Nephron (organoid): ENCODE results near the gene POR.

Experiments
- H3K27ac Mint-ChIP-seq, 3 experiments: 2 replicates each; pipeline ENCODE4 v1.8.0; 2020; ENCODE audit warnings: mixed read lengths in 3 of 3, mild to moderate bottlenecking in 2 of 3, moderate library complexity in 1 of 3
- H3K27me3 Mint-ChIP-seq: 2 replicates; pipeline ENCODE4 v1.8.0; 2021; ENCODE audit warnings: low read depth, mild to moderate bottlenecking, moderate library complexity, mixed read lengths
- H3K36me3 Mint-ChIP-seq: 2 replicates; pipeline ENCODE4 v1.8.0; 2020; ENCODE audit warnings: low read depth, mixed read lengths
- H3K4me1 Mint-ChIP-seq: 2 replicates; pipeline ENCODE4 v1.8.0; 2020; ENCODE audit warnings: mixed read lengths
- H3K4me3 Mint-ChIP-seq, 3 experiments: 2 replicates each; pipeline ENCODE4 v1.8.0; 2020; ENCODE audit warnings: mild to moderate bottlenecking in 3 of 3, mixed read lengths in 3 of 3, moderate library complexity in 2 of 3
- H3K9me3 Mint-ChIP-seq: 2 replicates; pipeline ENCODE4 v1.8.0; 2020; ENCODE audit warnings: mixed read lengths
- TF ChIP-seq, protein P1 (sequence below), 3 experiments: fragments of 200-600 bp; sonication (generic); IDR thresholded peaks; one replicate each; pipeline ENCODE4 v1.5.0; 2021; ENCODE audit warnings: antibody characterized with exemption in 3 of 3; ENCODE audit not compliant: unreplicated experiment in 3 of 3

Gene POR

DNA sequence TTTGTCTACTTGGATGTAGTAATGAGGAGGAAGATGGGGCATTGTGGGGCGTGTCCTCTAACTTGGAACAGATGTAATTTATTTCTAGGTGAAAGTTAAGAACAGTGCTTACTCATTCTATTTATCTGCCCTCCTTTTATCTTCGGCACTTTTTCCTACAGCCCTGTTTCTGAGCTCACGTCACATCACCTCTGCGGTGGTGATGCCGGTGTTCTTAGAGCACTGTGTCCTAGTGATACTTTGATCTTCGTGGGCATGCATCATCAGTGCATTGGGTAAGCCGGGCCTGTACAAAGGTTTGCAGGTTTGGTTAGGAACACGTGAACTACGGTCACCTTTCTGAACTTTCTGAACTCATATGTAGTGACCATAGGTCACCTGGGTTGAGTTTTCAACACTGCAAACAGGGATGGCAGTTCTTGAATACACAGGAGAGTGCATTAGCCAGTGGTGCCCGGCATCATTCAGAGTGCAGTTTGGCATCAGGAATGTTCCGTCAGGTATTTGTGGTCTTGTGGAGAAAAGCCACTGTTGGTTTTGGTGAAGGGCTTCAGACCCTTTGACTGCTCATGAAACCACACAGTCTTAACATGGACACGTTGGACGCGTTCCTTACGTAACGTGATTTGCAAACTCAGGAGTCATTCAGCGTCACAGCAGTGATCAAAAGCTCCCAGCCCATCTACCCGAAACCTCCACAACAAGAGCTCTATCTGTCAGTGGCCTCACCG, 5.6 kb downstream of the POR start:
- H3K9me3 Mint-ChIP-seq, result no peaks in the 10 kb centered on the region

DNA sequence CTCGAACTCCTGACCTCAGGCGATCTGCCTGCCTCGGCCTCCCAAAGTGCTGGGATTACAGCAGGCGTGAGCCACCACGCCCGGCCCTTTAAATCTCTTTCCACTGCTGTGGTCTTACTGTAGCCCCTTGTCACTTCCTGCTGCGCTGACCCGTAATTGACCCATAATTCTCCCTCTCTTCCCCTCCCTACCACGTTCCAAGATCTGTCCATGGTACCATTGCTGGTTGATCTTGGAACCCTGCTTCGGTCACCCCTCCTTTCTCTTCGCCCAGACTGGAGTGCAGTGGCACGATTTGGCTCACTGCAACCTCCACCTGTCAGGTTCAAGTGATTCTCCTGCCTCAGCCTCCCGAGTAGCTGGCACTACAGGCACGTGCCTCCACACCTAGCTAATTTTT, 6.5 kb downstream of the POR start:
- Mint-ChIP-seq H3K4me3 (peak overlapping the region in 1 of 3 experiments; percentile 8), H3K4me1 (peaks cover 32% of the 10 kb centered on the region), H3K27me3 (no peaks in the 10 kb centered on the region), H3K36me3 (peaks cover 7% of the 10 kb centered on the region), H3K27ac (no peak overlapping the region), H3K9me3 (no peaks in the 10 kb centered on the region)
- TF ChIP-seq, protein P1, sequence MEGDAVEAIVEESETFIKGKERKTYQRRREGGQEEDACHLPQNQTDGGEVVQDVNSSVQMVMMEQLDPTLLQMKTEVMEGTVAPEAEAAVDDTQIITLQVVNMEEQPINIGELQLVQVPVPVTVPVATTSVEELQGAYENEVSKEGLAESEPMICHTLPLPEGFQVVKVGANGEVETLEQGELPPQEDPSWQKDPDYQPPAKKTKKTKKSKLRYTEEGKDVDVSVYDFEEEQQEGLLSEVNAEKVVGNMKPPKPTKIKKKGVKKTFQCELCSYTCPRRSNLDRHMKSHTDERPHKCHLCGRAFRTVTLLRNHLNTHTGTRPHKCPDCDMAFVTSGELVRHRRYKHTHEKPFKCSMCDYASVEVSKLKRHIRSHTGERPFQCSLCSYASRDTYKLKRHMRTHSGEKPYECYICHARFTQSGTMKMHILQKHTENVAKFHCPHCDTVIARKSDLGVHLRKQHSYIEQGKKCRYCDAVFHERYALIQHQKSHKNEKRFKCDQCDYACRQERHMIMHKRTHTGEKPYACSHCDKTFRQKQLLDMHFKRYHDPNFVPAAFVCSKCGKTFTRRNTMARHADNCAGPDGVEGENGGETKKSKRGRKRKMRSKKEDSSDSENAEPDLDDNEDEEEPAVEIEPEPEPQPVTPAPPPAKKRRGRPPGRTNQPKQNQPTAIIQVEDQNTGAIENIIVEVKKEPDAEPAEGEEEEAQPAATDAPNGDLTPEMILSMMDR (IDR thresholded peaks at IDR 0.05; ENCODE audit: unreplicated experiment in 3 of 3), result no peak

More for the DNA sequence above, 5.6 kb downstream of the POR start:
- TF ChIP-seq, protein P1 (IDR thresholded peaks at IDR 0.05; ENCODE audit: unreplicated experiment in 3 of 3), result no peak
- Mint-ChIP-seq H3K27ac (no peak overlapping the region), H3K27me3 (no peaks in the 10 kb centered on the region), H3K36me3 (peaks cover 2% of the 10 kb centered on the region), H3K4me1 (peaks cover 38% of the 10 kb centered on the region), H3K4me3 (peak overlapping the region in 1 of 3 experiments; percentile 33)

DNA sequence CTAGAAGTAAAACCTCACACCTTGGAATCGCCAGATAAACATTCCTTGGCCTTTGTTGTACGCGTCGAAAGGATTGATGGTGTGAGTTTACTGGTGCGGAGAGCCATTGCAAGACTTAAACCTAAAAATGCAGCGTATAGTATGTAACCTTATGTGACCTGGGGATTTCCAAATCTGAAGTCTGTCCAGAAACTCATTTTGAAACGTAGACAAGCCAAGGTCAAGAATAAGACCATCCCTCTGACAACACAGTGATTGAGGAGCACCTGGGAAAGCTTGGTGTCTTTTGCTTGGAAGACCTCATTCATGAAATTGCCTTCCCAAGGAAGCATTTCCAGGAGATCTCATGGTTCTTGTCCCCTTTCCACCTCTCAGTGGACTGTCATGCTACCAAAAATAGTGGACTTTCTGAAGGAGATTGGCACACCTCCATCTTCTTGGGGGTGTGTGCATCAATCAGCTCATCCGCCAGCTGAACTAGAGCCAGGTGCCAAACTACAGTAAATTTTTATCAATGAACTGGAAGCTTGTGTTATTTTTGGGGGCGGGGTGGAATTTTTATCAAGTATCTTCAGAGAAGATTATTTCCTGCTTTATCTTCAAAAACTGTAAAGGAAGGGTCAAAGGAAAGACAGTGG, 8.1 kb downstream of the POR start:
- H3K4me1 Mint-ChIP-seq, result peaks cover 30% of the 10 kb centered on the region
- H3K27me3 Mint-ChIP-seq, result no peaks in the 10 kb centered on the region
- H3K4me3 Mint-ChIP-seq, result no peak overlapping the region
- TF ChIP-seq, protein P1 (IDR thresholded peaks at IDR 0.05; ENCODE audit: unreplicated experiment in 3 of 3), result no peak
- peaks cover 7% of the 10 kb centered on the region for H3K36me3 Mint-ChIP-seq
- no peaks in the 10 kb centered on the region for H3K9me3 Mint-ChIP-seq
- H3K27ac Mint-ChIP-seq, result peak overlapping the region in 2 of 3 experiments; percentile 72 to 82

DNA sequence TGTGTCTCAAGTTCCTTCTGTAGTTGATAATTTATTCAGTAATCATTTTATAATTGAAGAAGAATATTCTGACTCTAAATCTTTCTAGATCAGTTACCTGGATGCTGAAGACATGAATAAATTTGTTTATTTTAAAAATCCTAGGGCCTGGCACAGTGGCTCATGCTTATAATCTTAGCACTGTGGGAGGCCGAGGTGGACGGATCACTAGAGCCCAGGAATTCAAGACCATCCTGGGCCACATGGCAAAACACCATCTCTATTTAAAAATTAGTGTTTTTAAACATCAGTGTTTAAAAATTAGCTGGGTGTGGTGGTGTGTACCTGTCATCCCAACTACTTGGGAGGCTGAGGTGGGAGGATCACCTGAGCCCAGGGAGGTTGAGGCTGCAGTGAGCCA, 9.3 kb downstream of the POR start:
- Mint-ChIP-seq H3K36me3 (peaks cover 10% of the 10 kb centered on the region), H3K4me1 (peaks cover 30% of the 10 kb centered on the region), H3K27me3 (no peaks in the 10 kb centered on the region), H3K9me3 (no peaks in the 10 kb centered on the region), H3K27ac (peak overlapping the region; percentile 82 to 89 (median 86)), H3K4me3 (no peak overlapping the region)
- TF ChIP-seq, protein P1 (IDR thresholded peaks at IDR 0.05; ENCODE audit: unreplicated experiment in 3 of 3), result no peak

DNA sequence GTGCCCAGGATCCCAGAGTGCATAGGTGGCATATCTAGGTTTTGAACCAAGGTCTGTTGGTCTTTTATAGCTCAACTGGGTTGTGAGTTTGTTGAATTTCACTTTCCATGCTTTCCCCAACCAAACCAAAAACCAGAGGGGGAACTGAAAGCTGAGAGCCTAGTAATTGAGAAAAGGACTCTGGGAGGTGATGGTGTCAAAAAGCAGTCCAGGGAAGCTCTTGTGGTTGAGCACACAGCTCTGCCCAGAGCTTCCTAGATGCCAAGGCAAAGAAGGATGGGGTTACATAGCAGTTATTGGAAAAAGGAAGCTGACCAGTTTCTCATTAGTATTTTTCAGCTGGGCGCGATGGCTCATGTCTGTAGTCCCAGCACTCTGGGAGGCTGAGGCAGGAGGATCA, 9.9 kb downstream of the POR start:
- Mint-ChIP-seq H3K4me3 (no peak overlapping the region), H3K9me3 (no peaks in the 10 kb centered on the region), H3K4me1 (peaks cover 30% of the 10 kb centered on the region), H3K27ac (peak overlapping the region in 2 of 3 experiments; percentile 38 to 52), H3K36me3 (peaks cover 16% of the 10 kb centered on the region), H3K27me3 (no peaks in the 10 kb centered on the region)
- TF ChIP-seq, protein P1 (IDR thresholded peaks at IDR 0.05; ENCODE audit: unreplicated experiment in 3 of 3), result no peak
